GM10266 (cell line): ENCODE results near the gene BSN.

Experiments
- DNase-seq: peaks from one replicate; pipeline ENCODE4 v3.0.0; 2012; ENCODE audit errors: extremely low spot score
- CTCF ChIP-seq: IDR thresholded peaks from 2 replicates; pipeline ENCODE4 v1.5.1; 2012; ENCODE audit warnings: mild to moderate bottlenecking, low read depth; ENCODE audit not compliant: control insufficient read depth, insufficient read depth; ENCODE audit errors: missing control alignments

Gene BSN

DNA sequence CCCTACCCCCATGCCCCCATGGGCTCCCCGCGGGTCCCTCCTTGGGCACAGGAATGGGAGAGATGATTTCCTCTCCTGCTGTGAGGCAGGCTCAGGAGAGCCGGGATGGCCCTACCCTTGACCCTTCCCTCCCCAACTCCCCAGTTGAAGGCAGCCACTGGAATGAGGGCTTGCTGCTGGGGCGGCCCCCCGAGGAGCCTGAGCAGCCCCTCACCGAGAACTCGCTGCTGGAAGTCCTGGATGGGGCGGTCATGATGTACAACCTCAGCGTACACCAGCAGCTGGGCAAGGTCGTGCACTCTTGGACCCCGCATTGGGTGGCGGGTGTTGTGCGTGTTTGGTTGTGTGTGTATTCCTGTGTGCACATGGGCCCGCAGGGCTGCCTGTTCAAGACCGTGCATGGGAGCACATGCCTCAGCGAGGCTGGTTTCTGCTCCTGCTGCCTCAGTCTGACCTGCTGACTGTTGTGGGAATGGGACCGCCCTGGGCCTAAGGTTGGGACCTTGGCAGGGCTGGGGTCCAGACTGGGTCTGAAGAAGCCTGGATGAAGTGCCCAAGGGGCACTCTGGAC is 151.2 kb downstream of the BSN start:
- no peak for TF ChIP-seq CTCF

DNA sequence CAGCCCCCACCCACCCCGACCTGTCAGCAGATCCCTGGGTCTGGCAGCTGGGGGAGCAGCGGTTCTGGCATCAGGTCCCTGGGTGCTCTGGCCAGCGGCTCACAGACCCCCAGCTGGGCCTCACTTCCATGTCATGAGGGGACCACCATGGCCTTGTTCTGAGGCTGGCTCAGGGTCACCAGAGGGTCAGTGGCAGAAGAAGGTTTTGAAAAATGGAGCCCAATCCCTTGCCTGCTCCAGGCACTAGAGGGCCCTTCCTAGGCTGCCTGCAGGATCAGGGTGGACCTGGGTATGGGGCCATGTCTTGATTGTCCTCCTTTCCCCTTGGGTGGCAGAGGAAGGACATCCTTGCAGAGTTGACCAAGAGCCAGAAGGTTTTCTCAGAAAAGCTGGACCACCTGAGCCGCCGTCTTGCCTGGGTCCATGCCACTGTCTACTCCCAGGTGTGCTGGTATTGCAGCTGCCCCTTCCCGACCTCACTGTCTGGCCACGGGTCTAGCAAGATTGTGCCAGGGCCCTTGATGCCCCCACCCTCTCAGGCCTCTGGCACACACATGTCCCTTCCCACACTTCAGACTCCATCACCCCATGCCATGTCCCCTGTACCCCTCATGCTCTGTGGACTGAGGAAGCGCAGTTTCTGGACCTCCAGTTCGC is 152.3 kb downstream of the BSN start:
- no peak for TF ChIP-seq CTCF
- no peak for DNase-seq

More for the DNA sequence above, 151.2 kb downstream of the BSN start:
- no peak for DNase-seq

DNA sequence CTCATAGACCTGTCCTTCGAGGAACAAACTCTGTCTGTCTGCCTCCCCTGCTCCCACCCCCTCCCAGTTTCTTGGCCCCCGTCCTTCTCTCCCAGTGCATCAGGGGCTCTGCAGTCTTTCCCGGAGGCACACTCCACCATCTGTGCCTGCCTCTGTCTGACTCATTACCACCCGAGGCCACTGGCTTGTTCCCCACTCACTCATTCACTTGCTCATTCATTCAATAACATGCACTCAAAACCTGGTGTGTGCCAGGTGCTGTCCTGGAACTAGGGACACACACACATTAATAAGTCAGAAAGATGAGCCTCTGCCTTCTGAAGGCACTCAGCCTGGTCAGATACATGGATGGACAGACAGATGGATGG is 152.8 kb downstream of the BSN start:
- DNase-seq: no peak
- TF ChIP-seq CTCF: no peak

- DNase-seq: no peak
- TF ChIP-seq CTCF: no peak
Observed at GRCh38 chr3:49709852-49710251, 155.6 kb downstream of the BSN start.

DNA sequence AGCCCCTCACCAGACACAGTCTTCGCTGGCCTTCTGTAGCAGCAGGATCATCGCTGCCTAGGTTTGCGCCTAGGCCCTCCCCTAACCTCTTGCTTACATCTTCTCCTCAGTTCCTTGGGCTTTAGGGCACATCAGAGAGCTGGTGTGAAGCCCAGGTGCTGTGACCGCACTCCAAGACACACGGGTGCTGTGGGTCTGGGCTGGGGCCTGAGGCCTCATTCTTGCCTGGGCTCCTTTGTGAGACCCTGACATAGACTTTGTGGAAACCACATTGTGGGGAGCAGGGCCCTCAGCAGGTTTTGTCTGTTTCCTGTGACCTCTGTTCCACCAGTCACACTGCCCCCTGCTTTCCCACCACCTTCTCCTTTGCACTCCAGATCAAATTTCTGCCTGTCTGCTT is 157.2 kb downstream of the BSN start:
- no peak for DNase-seq
- TF ChIP-seq CTCF: no peak

GRCh38 chr3:49712166-49712565 is 157.9 kb downstream of the BSN start:
- no peak for DNase-seq

More at GRCh38 chr3:49712166-49712565, 157.9 kb downstream of the BSN start:
- TF ChIP-seq CTCF: no peak
